ENCODE results near the gene USP12. TPM values are rescaled to one million over a fixed set of nuclear protein-coding genes. Genes with fewer than 3 reads are reported as not detected.

The USP12 gene
- total RNA-seq, 4 donors from 2014 or later = 16.9 to 26.7 (median 22.6) TPM

DNA sequence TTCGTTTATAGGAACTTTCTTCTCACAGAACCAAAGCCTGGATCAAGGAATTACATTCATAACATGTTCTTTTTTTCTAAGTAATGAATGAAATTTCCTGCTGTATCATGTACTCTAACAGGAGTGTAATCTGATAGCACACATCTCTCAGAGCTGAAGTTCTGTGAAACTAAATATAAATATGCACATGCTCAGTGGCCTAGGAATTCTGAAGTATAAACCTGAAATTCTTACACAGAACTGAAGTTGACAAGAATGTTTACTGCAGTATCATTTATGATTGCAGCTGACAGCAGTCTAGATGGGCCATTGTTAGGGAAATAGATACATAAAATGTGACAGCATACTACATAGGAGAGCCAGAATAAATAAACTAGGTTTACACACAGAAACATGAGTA is 54.5 kb downstream of the USP12 start:
- no peak overlapping the region for H3K4me3 ChIP-seq
- WGBS, 2 donors = 51 to 67% methylated on average over 1 of the region's 1 CpG
- H3K27ac ChIP-seq = no peak overlapping the region
- peaks cover 0 to 21% (median 0%) of the 10 kb centered on the region in 3 donors for H3K36me3 ChIP-seq
- peaks cover 0 to 26% (median 6%) of the 10 kb centered on the region in 4 donors for H3K4me1 ChIP-seq
- DNase-seq (ENCODE audit: low spot score in 2 of 2) = no peak
- no peak for TF ChIP-seq POLR2A (IDR thresholded peaks at IDR 0.05)
- TF ChIP-seq, protein P1, sequence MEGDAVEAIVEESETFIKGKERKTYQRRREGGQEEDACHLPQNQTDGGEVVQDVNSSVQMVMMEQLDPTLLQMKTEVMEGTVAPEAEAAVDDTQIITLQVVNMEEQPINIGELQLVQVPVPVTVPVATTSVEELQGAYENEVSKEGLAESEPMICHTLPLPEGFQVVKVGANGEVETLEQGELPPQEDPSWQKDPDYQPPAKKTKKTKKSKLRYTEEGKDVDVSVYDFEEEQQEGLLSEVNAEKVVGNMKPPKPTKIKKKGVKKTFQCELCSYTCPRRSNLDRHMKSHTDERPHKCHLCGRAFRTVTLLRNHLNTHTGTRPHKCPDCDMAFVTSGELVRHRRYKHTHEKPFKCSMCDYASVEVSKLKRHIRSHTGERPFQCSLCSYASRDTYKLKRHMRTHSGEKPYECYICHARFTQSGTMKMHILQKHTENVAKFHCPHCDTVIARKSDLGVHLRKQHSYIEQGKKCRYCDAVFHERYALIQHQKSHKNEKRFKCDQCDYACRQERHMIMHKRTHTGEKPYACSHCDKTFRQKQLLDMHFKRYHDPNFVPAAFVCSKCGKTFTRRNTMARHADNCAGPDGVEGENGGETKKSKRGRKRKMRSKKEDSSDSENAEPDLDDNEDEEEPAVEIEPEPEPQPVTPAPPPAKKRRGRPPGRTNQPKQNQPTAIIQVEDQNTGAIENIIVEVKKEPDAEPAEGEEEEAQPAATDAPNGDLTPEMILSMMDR (IDR thresholded peaks at IDR 0.05) = no peak
- TF ChIP-seq EP300 (IDR thresholded peaks at IDR 0.05) = no peak
- H3K27me3 ChIP-seq = no peaks in the 10 kb centered on the region
- H3K9me3 ChIP-seq = no peaks in the 10 kb centered on the region

DNA sequence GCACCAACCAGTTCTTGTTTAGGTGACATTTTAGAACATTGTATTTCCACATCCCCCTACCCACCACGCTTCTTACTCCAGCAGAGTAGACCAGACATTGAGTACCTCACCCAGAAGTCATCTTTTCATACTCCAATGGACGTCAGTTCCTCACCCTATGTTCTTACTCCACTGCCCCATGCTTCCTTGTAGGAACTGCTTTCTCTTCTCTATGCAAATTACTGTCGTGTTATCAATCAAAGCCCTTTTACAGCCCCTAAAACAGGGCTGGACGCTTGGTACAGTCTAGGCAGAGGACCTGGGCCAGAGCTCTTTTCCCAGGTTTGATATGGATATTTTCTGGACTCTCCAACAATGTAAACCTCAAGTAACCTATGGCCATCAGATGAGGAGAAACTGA is 58.2 kb downstream of the USP12 start:
- 86 to 89% methylated on average over 4 of the region's 4 CpGs for WGBS, 2 donors
- Histone ChIP-seq H3K36me3 (peaks cover 0 to 21% (median 0%) of the 10 kb centered on the region in 3 donors), H3K4me1 (no peaks in the 10 kb centered on the region), H3K27ac (no peak overlapping the region), H3K9me3 (no peaks in the 10 kb centered on the region), H3K4me3 (no peak overlapping the region), H3K27me3 (no peaks in the 10 kb centered on the region)
- DNase-seq (ENCODE audit: low spot score in 2 of 2) = no peak
- TF ChIP-seq, protein P1 (IDR thresholded peaks at IDR 0.05) = no peak
- TF ChIP-seq POLR2A (IDR thresholded peaks at IDR 0.05) (no peak), EP300 (IDR thresholded peaks at IDR 0.05) (no peak)

DNA sequence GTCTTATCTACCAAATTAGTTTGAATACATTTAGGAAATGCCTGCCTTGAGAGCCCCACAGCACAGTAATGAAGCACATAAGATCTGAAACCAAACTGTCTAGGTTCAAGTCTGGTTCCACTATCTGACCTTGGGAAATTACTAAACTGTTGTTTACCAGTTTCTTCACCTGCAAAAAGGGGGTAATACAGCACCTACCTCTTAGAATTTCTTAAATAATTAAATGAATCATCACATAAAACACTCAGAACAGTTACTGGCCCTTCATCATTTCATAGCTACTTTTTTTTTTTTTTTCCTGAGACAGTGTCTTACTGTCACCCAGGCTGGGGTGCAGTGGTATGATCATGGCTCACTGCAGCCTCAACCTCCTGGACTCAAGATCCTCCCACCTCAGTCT is 59.6 kb downstream of the USP12 start:
- H3K9me3 ChIP-seq = no peaks in the 10 kb centered on the region
- no peak overlapping the region for H3K4me3 ChIP-seq
- no peak overlapping the region for H3K27ac ChIP-seq
- DNase-seq (ENCODE audit: low spot score in 2 of 2) = no peak
- no peaks in the 10 kb centered on the region for H3K27me3 ChIP-seq
- TF ChIP-seq, protein P1 (IDR thresholded peaks at IDR 0.05) = no peak
- TF ChIP-seq EP300 (IDR thresholded peaks at IDR 0.05) (no peak), POLR2A (IDR thresholded peaks at IDR 0.05) (no peak)
- peaks cover 0 to 21% (median 0%) of the 10 kb centered on the region in 3 donors for H3K36me3 ChIP-seq
- H3K4me1 ChIP-seq = no peaks in the 10 kb centered on the region

DNA sequence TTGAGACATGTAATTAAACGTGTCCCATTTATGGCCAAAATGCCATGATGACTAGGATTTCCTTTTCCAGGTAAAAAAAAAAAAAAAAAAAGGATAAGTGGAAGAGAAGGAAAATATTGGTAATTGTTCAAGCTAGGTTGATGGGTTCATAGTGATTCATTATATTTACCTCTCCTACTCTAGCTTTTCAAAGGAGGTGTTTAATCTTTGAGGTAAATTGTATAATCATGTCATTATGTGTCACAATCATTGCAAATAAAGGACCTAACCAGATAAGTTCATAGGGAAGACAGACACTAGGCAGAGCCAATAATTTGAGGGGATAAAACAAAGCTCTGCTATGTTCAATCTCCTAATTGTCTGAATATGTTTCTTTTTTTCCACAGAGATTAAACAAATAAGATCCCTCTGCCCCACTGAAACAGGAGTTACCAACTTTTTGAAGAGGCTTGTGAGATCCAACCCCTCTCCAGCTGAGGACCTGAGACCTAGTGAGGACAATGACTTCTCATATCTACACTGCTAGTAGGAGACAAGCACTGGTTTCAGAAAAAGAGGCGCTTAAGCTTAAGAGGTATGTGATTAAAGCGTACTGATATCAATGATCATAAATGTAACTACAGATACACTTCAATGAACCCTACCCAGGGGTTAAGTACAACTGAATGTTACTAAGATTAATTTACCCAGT is 61.4 kb downstream of the USP12 start:
- no peak for DNase-seq (ENCODE audit: low spot score in 2 of 2)
- Histone ChIP-seq H3K4me1 (no peaks in the 10 kb centered on the region), H3K4me3 (no peak overlapping the region), H3K27me3 (no peaks in the 10 kb centered on the region), H3K27ac (no peak overlapping the region), H3K36me3 (peaks cover 0 to 18% (median 0%) of the 10 kb centered on the region in 3 donors), H3K9me3 (no peaks in the 10 kb centered on the region)
- TF ChIP-seq EP300 (IDR thresholded peaks at IDR 0.05) (no peak), POLR2A (IDR thresholded peaks at IDR 0.05) (no peak)
- TF ChIP-seq, protein P1 (IDR thresholded peaks at IDR 0.05) = no peak
- 95 to 96% methylated on average over 3 of the region's 3 CpGs for WGBS, 2 donors

DNA sequence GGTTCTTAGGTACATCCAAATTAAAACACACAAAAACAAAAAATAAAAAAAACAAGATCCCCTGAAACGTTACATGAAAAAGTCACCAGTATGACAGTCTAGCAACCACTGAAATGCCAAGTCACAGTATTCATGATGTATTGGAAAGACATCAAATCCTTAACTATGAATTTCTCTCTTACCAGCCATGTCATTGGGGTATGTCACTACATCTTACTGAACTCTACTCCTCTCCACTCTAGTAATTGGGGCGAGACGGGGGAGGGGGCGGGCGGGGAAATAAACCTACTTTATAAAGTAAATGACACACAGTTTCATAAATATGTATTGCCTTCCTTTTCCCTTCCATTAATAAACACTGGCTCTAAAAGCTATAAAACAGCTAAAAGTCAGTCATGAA is 65.5 kb downstream of the USP12 start:
- DNase-seq (ENCODE audit: low spot score in 2 of 2) = no peak
- TF ChIP-seq, protein P1 (IDR thresholded peaks at IDR 0.05) = no peak
- no peak for TF ChIP-seq POLR2A (IDR thresholded peaks at IDR 0.05)
- no peak for TF ChIP-seq EP300 (IDR thresholded peaks at IDR 0.05)
- WGBS, 2 donors = 88 to 95% methylated on average over 5 of the region's 5 CpGs
- Histone ChIP-seq H3K27ac (no peak overlapping the region), H3K27me3 (no peaks in the 10 kb centered on the region), H3K4me3 (no peak overlapping the region), H3K36me3 (peaks cover 0 to 19% (median 0%) of the 10 kb centered on the region in 3 donors), H3K4me1 (no peaks in the 10 kb centered on the region), H3K9me3 (no peaks in the 10 kb centered on the region)

Measured in tibial nerve (tissue), 4 donors.